ENCODE data around the gene NACAD. TPM values are rescaled to one million over a fixed set of nuclear protein-coding genes. Genes with fewer than 3 reads are reported as not detected.

Gene NACAD
- total RNA-seq, 1 experiment from 2014 or later, result 2.6 TPM

DNA sequence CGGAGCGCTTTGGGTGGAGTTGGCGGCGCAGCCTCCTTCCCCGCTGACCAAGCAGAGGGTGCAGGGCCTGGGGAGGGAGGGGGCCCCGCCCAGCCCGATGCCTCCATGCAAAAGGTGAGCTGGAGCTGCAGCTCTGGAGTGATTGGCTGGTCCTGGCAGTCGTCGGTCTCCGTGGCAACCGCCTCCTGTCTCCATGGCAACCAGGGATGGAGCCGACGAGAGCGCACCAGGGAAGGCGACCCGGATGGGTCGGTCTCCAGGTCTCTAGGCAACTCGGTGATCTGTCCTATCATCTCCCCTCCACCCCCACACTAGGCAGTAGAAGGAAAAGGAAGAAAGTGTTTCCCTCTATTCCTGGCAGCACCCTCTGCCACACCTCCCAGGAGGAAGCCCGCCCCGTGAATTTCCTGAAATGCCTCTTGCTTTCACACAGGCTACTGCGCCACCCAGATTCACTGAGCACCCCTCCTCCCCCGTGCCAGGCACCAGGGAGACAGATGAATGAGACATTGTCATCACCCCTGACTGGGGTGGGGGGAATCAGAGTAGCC lies 647 bp upstream of the NACAD start:
- DNase-seq (ENCODE audit: low read depth), result peak; percentile 58

DNA sequence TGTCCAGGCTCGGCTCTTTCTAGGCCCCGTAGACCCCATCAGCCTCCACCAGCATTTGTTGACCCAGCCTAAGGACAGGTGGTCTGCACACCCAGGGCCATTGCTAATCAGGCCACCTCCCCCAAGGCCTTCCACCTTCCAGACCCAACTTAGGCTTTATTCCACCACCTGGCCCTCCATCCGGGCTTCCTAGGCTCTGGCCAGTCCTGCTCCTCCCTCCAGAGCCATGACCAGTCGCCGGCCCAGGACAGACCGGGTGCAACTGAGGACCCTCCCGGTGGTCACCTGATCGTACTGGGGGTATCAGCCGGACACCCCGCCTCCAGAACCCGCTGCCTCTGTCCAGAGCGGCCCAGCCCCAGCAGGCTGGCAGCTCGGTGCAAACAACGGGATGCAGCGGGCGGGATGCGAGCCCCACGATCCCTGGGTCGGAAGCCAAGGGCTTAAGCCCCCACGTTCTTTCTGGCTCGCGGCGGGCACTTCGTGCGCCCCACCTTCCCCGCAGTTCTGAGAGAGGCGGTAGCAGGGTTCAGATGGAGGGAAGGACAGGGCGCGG lies 545 bp downstream of the NACAD start:
- no peak for DNase-seq (ENCODE audit: low read depth)

DNA sequence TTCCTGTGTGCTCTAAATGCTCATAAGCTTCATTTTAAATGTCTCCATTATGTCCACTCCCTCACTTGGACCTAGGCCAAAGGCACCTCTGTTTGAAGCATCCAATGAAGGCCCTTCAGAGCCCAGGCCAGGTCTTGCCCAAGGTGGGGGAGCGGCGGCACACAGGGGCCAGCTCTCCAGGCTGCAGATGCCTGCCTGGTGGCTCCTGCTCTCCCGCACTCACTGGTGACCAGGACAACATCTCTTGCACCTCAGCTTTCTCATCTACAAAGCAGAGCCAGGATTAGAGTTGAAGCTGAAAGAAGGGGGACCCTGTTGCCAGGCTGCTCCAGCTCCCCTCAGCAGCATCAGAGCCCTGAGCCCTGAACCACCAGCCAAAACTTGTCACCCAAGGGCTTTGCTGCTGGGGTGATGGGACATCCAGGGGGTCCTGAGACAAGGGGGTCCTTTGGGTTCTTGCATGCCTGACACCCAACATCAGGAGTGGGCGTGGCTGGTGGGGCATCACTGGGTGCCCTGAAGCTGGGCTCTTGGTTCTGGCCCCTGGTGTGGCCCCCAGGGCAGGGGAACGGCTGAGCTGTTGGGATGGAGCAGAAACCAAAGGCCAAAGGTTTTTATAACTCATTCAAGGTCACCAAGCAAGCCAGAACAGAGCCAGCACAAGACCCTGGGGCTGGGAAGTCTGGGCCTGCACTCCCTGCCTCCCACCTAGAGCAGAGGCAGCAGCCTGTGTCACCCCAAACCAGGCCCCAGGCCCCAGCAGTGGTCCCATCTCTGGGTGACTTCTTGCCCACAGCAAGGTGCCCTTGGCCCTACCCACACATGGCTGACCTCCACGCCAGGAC lies 1.2 kb downstream of the NACAD start:
- DNase-seq (ENCODE audit: low read depth), result no peak

DNA sequence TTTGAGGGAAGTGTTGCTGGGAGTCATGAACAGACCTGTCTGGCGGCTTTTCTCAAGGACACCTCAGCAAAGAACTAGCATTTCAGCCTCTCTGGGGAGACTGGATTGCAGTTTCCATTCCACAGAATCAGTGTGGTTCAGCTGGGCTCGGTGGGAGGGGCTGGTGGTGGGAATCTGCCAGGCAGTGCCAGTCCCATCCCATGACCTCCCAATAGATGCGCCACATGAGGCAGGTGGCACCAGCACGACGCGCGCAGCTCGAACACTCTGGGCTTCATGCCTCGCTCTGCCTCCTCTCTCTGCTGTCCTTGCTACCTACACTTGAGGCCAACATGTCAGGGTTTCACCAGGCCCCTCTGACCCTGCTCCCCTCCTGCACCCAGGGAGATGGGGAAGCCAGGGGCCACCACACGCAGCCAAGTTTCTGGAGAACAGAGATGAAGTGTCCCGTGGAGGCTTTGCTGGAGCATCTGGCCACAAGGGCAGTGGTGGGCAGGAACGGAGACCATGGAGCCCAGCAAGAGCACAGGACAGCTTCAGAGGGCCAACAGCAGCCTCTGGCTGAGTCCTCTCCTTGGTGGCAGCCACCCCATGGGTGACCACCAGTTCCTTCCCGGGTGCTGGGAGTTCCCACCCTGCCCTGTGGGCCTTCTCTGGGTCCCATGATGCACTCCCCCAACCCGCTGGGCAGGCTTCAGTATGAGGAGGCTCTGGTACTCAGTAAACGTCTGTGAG lies 2.3 kb downstream of the NACAD start:
- DNase-seq (ENCODE audit: low read depth), result no peak

DNA sequence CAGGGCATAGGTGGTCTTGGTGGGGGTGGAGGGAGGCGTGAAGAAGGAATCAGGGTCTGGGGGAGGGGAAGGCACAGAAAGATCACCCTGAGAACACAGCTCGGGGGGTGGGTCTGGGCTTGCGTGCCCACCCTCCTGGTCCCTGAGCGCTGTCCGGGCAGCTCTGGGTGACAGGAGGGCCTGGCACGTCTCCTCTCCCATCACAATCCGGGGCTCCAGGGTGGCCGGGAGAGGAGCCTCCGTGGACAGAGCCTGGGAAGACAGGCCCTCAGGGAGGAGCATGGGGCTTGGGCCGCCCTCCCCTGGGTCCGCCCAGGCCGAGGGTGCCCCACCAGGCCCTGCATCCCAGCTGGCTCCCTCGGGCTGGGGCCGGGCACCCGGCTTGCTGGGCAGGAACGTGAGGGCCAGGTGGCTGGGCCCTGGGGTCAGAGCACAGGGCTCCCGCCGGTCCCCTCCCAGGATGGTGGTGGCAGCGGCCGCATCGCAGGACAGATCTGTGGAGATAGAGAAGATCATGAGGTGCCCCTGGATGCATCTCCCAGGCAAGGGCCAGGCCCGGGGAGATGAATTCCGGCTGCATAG lies 3.1 kb downstream of the NACAD start:
- no peak for DNase-seq (ENCODE audit: low read depth)

DNA sequence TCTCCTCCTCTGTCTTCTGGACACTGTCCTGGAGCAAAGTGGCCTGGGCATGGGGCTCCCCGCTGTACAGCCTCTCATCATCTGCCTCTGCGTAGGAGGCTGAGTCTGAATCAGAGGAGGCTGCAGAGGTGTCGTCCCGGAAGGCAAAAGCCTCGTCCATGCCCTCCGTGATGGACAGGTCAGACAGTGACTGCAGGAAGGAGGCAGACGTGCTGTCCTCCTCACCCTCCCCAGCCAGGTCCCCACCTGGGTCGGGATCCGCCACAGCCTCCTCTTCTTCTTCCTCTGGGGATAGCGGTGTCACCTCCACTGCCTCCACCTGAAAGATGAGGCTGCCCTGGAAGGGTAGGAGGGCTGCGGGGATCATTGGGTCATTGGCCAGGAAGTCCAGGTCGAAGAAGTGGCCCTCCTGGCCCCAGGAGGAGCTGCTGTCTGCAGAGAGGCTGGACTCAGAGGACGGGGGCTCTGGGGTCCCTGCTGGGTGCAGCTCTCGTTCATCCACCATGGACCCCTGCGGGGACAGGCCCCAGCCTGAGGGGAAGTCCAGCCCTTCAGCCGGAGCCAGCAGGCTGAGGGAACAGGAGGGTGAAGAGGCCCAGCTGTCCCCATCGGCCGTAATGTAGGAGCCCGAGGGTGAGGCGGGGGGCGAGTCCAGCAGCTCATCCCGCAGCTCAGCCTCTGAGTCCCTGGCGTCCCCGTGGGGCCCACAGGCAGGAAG lies 3.7 kb downstream of the NACAD start:
- DNase-seq (ENCODE audit: low read depth), result no peak

DNA sequence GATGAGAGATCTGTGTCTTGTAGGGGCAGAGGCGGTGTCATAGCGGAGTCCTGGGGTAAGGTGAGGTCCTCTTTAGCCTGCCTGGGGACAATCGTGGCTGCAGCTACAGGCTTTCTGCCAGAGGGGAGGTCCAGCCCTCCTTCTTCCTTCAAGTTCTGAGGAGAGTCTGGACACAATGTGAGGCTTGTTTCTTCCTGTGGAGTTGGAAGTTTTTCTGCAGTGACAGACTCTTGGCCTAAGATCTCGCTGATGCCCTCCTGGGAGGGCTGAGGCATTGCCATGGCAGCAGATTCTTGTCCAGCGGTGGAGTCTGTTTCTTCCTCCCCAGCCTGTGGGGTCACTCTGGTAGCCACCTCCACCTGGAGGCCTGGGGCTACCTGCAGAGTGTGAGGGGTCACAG lies 4.4 kb downstream of the NACAD start:
- DNase-seq (ENCODE audit: low read depth), result no peak

DNA sequence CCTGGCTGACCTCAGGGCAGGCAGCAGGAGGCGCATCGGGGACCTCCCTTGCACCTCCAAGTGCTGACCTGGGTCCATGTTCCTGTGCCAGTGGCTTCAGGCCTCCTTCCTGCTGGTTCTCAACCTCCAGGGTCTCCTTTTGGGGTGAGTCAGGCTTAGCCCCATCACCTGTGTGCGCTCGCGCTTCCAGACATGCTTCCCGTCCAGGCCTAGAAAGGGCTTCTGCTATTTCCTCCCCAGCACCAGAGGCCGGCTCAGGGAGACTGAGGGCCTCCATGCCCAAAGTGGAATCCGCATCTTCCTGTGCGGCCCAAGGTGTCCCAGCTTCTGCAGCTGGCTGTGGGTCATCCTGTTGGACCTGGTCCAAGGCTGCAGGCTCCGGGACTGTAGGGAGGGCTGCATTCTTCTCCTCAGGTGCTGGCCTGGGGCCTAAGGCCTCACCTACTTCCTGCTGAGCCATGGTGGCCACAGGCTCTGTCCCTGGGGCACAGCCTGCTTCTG lies 5.9 kb downstream of the NACAD start:
- no peak for DNase-seq (ENCODE audit: low read depth)

DNA sequence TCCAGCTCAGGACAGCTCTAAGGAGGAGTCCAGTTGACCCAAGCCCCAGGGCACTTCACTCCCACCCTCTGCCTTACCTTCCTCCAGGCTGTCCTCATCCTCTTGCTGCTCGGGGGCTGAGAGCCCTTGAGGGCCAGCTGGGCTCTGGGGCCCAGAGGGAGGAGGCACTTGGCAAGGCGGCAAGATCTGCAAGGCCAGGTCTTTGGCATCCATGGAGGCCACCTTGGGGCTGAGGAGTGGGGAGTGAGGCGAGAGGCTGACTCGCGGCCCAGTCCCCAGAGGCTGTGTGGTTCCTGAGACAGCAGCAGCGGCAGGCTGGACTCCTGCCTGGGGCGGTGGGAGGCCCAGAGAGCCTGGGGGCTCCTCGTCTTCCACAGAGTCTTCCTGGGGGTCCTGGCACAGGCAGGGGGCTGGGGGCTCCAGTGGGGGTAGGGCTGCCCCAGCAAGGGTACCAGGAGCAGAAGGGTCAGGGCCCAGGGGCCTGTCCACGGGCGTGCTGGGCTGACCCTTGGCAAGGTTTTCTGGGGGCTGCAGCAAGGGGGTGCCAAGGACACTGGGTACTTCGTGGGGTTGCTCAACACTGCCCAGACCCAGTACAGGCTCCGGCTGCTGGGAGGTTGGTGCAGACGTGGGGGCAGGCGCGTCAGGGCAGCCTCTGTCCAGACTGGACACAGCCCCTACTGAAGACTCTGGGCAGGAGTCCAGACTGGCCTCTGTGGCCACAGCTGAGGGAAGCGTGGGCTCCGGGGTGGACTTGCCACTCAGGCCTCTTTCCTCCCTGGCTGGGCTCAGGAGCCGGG lies 6.5 kb downstream of the NACAD start:
- peak; percentile 78 for DNase-seq (ENCODE audit: low read depth)

DNA sequence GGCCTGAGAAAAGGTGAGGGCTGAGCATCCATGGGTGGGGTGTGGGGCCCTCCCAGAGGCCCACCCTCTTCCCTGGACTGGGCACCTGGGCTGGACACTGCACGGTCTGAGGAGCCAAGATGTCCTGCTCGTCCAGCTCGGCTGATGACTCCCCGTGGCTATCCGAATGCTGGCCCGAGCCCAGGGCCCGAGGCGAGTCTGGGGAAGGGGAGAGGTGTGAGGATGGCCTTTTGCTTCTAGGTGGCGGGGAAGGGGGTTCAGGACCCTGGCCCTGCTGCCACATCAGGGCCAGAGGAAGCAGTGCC lies 7.1 kb downstream of the NACAD start:
- no peak for DNase-seq (ENCODE audit: low read depth)

DNA sequence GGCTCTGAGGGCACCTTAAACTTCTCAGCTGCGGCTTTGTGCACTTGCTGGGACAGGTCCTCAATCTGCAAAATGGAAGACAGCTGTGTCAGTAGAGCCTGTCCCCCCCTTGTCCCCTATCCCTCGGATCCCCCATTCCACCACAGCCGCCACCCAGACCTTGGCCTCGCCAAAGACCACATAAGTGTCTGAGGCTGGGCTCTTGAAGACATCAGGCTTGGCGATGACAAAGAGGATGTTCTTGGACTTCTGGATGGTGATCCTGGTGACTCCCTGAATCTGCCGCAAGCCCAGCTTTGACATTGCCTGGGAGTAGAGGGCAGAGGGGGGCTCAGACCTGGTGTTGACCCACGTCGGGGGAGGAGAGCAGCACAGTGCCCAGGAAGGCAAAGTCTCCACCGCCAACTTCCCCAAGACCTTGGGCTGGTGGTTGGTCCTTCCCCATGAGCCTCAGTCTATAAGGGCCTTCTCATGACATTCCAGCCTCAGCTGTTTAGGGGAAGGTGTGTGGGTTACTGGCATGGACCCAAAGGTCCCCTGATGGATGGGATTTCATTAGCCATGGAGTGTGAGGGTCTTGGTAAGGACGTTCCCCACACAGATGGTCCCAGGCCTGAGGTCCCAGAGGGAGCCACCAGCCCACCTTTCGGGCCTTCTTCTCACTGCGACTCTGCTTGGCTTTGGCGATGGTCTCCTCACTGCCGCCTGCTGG lies 7.7 kb downstream of the NACAD start:
- DNase-seq (ENCODE audit: low read depth), result no peak

DNA sequence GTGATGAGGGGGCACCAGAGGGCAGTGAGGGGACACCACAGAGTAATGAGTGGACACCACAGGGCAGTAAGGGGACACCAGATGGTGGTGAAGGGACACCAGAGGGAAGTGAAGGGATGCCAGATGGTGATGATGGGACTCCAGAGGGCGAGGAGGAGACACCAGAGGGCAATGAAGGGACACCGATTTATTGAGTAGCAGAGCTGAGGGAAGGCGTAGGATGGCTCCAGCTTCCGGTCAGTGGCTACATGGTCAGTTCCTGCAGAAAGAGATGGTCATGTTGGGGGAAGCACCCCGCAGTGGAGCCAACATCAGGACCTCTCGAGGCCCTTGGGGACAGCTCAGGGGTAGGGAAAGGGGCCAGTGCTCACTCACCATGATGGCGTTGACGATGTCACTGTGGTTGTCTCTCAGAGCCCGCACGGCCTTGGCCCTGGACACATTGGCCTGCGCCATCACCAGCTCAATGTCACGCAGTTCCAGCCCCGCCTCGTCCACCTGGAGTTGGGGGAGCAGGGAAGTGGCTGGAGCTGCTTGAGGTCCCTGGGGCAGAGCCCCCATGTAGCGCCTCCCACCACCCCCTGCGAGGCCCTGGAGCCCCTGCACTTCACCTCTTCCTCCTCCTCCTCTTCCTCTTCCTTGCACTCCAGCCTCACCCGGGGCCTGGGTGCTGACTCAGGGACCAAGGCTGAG lies 8.4 kb downstream of the NACAD start:
- DNase-seq (ENCODE audit: low read depth), result no peak

DNA sequence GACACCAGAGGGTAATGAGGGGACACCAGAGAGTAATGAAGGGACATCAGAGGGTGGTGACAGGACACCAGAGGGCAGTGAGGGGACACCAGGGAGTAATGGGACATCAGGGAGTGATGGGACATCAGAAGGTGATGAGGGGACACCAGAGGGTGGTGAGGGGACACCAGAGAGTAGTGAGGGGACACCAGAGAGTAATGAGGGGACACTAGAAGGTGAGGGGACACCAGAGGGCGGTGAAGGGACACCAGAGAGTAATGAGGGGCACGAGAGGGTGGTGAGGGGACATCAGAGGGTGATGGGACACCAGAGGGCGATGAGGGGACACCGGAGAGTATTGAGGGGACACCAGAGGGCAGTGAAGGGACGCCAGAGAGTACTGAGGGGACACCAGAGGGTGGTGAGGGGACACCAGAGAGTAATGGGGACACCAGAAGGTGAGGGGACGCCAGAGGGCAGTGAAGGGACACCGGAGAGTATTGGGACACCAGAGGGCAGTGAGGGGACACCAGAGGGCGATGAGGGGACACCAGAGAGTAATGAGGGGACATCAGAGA lies 10.6 kb downstream of the NACAD start:
- DNase-seq (ENCODE audit: low read depth), result no peak

DNA sequence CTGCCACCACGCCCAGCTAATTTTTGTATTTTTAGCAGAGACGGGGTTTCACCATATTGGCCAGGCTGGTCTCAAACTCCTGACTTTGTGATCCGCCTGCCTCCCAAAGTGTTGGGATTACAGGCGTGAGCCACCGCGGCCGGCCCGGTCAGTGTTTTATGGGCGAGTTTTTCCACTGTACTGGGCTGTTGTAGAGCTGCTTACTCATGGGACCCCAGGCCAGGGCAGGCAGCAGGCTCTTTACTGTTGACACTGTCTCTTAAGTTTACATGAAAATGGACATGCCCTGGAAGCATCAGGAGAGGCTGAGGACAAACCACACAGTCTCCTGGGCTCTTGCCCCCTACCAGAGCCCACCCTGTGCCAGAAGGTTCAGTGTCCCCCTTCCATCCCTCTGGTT lies 11.2 kb downstream of the NACAD start:
- DNase-seq (ENCODE audit: low read depth), result no peak

DNA sequence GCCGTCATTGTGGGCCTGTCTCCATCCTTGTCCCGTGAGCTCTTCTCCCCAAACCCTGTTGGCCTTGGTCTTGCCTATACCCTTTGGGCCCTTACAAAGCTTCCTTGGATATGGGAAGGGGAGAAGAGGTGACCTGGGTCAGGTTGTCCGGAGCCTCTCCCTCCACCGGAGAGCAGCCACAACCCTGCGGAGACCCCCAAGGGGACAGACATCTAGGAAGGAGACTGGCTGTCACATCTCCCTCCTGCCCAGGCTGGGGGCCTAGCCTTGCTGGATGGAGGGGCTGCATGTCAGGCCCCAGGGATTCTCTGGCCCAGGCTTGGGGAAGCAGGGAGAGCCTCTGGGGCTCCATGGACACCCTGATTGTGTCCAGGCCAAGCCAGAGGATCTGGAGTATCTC lies 11.8 kb downstream of the NACAD start:
- DNase-seq (ENCODE audit: low read depth), result no peak

DNA sequence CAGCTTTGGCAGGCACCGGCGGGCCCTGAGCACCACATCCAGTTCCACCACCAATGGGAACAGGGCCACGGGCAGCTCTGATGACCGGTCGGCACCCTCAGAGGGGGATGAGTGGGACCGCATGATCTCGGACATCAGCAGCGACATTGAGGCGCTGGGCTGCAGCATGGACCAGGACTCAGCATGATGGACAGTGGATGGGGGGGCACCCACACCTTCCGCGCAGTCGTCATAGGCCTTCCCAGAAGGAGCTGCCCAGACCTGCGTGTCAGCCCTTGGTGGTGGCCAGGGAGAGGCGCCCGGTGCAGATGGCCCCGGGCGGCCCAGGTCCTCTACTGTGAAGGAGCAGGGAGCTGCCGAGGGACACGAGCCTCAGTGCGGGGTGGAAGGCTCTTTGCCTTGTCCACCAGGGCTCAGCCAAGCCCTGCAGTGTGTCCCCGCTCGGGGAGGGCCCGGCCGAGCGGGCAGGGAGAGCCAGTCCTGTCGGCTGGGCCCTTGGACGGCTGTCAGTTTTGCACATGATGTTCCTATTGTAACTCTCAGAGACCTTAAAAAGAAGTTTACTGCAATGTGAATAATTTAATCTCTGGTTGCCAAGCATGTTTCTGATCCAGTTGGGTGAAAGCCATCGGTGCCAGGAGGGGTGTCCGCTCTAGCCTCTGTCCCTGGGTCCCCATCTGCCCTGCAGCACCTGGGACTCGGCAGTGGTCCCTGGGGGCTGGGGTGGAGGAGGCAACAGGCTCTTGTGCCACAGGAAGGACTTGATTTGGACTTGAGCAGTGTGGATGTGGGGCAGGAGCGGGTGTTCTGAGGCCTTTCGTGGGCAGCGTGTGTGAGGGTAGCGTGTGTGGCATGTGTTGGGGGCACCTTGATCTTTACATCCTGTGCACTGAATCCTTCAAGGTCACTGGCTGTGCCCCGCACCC lies 12.6 kb downstream of the NACAD start:
- no peak for DNase-seq (ENCODE audit: low read depth)

DNA sequence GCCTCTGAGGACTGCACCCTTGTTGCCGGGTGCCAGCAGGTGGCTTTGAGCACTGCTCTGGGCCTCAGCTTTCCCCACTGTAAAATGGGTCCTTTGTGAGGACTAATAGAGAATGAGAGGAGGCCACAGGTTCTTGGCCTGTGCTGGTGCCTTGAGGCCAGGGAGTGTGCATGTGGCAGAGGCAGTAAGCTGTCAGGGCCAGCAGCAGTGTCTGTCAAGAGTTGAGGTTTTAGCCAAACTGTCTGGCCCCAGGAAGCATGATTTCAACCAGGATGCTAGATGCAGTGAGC lies 13.5 kb downstream of the NACAD start:
- DNase-seq (ENCODE audit: low read depth), result no peak

Measured in LHCN-M2 (cell line).